Naive thymus-derived CD4-positive, alpha-beta T cell (primary cell): ENCODE measurements around the gene GLT1D1. TPM values are rescaled to one million over a fixed set of nuclear protein-coding genes. Genes with fewer than 3 reads are reported as not detected.

Source experiments
- ATAC-seq: fragments of 150-1000 bp; cut with Tn5 transposase; 2 replicates; pipeline ENCODE4 v1.10.0; 2021; ENCODE audit warnings: mild to moderate bottlenecking, moderate library complexity
- CTCF ChIA-PET: fragments of 350-600 bp; sonication (Branson Sonifier 250); formaldehyde crosslinking; loops from one replicate; lab custom pipeline; 2021; ENCODE audit warnings: antibody characterized with exemption; lab: Charles Lee
- POLR2A ChIA-PET: fragments of 350-600 bp; sonication (Branson Sonifier 250); formaldehyde crosslinking; loops from one replicate; lab custom pipeline; 2021; ENCODE audit warnings: antibody characterized with exemption, inconsistent platforms; lab: Charles Lee
- DNase-seq, 9 donors: peaks; one replicate each; pipeline versions ENCODE4 v3.0.0 to v3.0.0-alpha.2; 2020 to 2022; ENCODE audit warnings: mixed read lengths in 1 of 9
- H3K27ac ChIP-seq: one replicate; pipeline ENCODE4 v1.7.0; 2013; ENCODE audit warnings: mild to moderate bottlenecking, low read depth, low read length, moderate library complexity
- H3K27me3 ChIP-seq, 2 donors: one replicate each; pipeline ENCODE4 v1.7.0; 2013; ENCODE audit warnings: low read length in 2 of 2, mild to moderate bottlenecking in 2 of 2, moderate library complexity in 2 of 2; ENCODE audit not compliant: control insufficient read depth in 2 of 2, insufficient read depth in 2 of 2
- H3K36me3 ChIP-seq, 3 experiments: 1 replicate in 2 of 3; 2 replicates in 1 of 3; pipeline ENCODE4 v1.7.0; 2013; ENCODE audit warnings: low read length in 3 of 3, mild to moderate bottlenecking in 3 of 3, moderate library complexity in 1 of 3; ENCODE audit not compliant: insufficient read depth in 3 of 3, control insufficient read depth in 2 of 3
- H3K4me1 ChIP-seq, 2 donors: one replicate each; pipeline ENCODE4 v1.7.0; 2013; ENCODE audit warnings: low read length in 2 of 2, mild to moderate bottlenecking in 2 of 2, moderate library complexity in 1 of 2; ENCODE audit not compliant: control insufficient read depth in 2 of 2, insufficient read depth in 2 of 2
- H3K4me3 ChIP-seq: 2 replicates; pipeline ENCODE4 v1.7.0; 2013; ENCODE audit warnings: mild to moderate bottlenecking, low read length
- H3K9me3 ChIP-seq, 3 experiments: 1 replicate in 2 of 3; 2 replicates in 1 of 3; pipeline ENCODE4 v1.7.0; 2013; ENCODE audit warnings: low read length in 3 of 3; ENCODE audit not compliant: control insufficient read depth in 2 of 3
- H3K27ac Mint-ChIP-seq, 9 donors: one replicate each; pipeline ENCODE4 v1.8.0; 2020 to 2022; ENCODE audit warnings: mixed read lengths in 9 of 9, mild to moderate bottlenecking in 8 of 9, moderate library complexity in 5 of 9, inconsistent platforms in 2 of 9
- H3K27me3 Mint-ChIP-seq, 5 donors: one replicate each; pipeline ENCODE4 v1.8.0; 2021 to 2022; ENCODE audit warnings: mixed read lengths in 5 of 5, mild to moderate bottlenecking in 1 of 5
- H3K36me3 Mint-ChIP-seq, 5 donors: one replicate each; pipeline ENCODE4 v1.8.0; 2020 to 2022; ENCODE audit warnings: mixed read lengths in 5 of 5, mild to moderate bottlenecking in 3 of 5, inconsistent platforms in 1 of 5
- H3K4me1 Mint-ChIP-seq, 7 donors: one replicate each; pipeline ENCODE4 v1.8.0; 2020 to 2022; ENCODE audit warnings: mixed read lengths in 7 of 7, mild to moderate bottlenecking in 3 of 7, inconsistent platforms in 1 of 7
- H3K4me3 Mint-ChIP-seq, 10 donors: one replicate each; pipeline ENCODE4 v1.8.0; 2020 to 2022; ENCODE audit warnings: mild to moderate bottlenecking in 10 of 10, mixed read lengths in 10 of 10, moderate library complexity in 6 of 10, inconsistent platforms in 2 of 10
- H3K9me3 Mint-ChIP-seq, 11 donors: one replicate each; pipeline ENCODE4 v1.8.0; 2020 to 2022; ENCODE audit warnings: mixed read lengths in 11 of 11, mild to moderate bottlenecking in 4 of 11, inconsistent platforms in 1 of 11, moderate library complexity in 1 of 11
- intact Hi-C, 2 donors: fragments of 100-400 bp; cut with micrococcal nuclease; formaldehyde crosslinking; loops; one replicate each; pipeline ENCODE4 v1.15.1; 2023
- polyA plus RNA-seq, 2 donors: library from polyadenylated mRNA; unstranded; fragments of 300-500 nt; fragmentation: Illumina TruSeq; gene quantifications; one replicate each; pipeline ENCODE4 v1.2.3, GENCODE V29; 2021
- total RNA-seq, 6 experiments: library from RNA in 5 of 6; stranded (reverse) in 5 of 6; gene quantifications; 1 replicate in 5 of 6; 2 replicates in 1 of 6; pipeline ENCODE4 v1.2.3 and lab custom pipeline; 2021 to 2026

Gene GLT1D1
- total and polyA plus RNA-seq, 7 experiments from 2014 or later: 0.11 to 16.9 (median 1.1) TPM; not detected in 3

DNA sequence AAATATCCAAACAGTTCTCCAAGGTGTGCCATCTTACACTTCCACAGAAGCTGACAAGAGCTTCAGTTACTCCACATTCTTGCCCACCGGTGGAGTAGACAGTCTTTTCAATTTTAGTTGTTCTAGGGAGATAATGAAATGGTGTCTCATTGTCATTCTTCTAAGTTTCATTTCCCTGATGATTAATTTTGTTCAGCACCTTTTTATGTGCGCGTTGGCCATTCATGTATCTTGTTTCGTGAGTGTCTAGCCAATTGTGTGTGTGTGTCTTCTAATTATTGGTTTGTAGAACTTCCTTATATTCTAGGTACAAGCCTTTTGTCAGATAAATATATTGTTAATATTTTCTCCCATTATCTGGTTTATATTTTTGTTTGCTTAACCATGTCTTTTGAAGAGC, 63.1 kb downstream of the GLT1D1 start:
- ChIA-PET CTCF (no interaction called here), POLR2A (no interaction called here)
- Mint-ChIP-seq H3K4me3 (no peak overlapping the region), H3K27ac (no peak overlapping the region), H3K27me3 (peaks cover 0 to 15% (median 0%) of the 10 kb centered on the region in 5 donors), H3K9me3 (peaks cover 0 to 3% (median 0%) of the 10 kb centered on the region in 11 donors), H3K4me1 (peaks cover 0 to 37% (median 9%) of the 10 kb centered on the region in 7 donors), H3K36me3 (peaks cover 0 to 6% (median 0%) of the 10 kb centered on the region in 5 donors)
- H3K4me1 ChIP-seq: no peaks in the 10 kb centered on the region
- ATAC-seq (no peak), DNase-seq (no peak)
- no peaks in the 10 kb centered on the region for H3K9me3 ChIP-seq
- H3K27ac ChIP-seq: no peak overlapping the region
- H3K27me3 ChIP-seq: no peaks in the 10 kb centered on the region
- no peaks in the 10 kb centered on the region for H3K36me3 ChIP-seq
- intact Hi-C loops: no loop called here
- H3K4me3 ChIP-seq: no peak overlapping the region

DNA sequence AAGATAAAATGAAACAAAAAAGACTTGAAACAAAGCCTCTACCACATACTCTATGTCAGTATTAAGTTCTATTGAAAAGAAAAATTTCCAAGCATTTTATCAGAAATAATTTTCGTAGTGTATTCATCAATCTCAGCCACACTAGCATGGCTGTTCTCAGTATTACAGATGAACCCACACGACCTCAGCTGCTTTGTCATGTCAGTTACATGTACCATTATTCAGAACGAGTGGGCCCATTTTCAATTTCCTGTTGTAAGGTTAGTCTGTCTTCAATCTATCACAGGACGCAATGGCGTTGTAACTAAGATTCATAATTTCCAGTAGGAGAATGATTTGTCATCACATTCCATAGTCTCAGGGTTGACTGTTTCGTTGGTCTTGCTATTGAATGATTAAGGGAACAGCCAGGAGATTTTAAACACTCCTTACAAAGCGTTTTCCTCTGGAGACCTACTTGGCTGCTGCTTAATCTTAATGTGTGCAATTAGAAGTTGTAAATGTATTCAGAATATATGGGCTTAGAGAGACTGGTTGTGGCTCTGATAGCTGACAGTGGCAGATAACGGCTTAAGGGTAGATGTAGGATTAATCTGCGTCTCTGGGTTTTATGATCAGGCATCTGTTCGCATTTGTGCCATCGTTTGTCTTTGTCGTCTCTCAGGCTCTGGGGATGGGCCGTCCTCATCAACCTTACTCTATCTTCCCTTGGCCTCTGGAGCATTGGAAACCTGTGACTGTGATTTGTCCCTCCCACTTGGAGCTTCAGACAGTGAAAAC, 65.4 kb downstream of the GLT1D1 start:
- DNase-seq: no peak
- ChIA-PET CTCF (no interaction called here), POLR2A (no interaction called here)
- intact Hi-C loops: no loop called here
- H3K27ac ChIP-seq: no peak overlapping the region
- Mint-ChIP-seq H3K27me3 (peaks cover 0 to 8% (median 3%) of the 10 kb centered on the region in 5 donors), H3K27ac (no peak overlapping the region), H3K4me3 (no peak overlapping the region), H3K4me1 (peaks cover 0 to 35% (median 9%) of the 10 kb centered on the region in 7 donors), H3K9me3 (peaks cover 0 to 5% (median 0%) of the 10 kb centered on the region in 11 donors), H3K36me3 (peaks cover 0 to 6% (median 0%) of the 10 kb centered on the region in 5 donors)
- H3K4me1 ChIP-seq: no peaks in the 10 kb centered on the region
- no peak for ATAC-seq
- no peaks in the 10 kb centered on the region for H3K9me3 ChIP-seq
- no peaks in the 10 kb centered on the region for H3K27me3 ChIP-seq
- no peak overlapping the region for H3K4me3 ChIP-seq
- H3K36me3 ChIP-seq: no peaks in the 10 kb centered on the region

DNA sequence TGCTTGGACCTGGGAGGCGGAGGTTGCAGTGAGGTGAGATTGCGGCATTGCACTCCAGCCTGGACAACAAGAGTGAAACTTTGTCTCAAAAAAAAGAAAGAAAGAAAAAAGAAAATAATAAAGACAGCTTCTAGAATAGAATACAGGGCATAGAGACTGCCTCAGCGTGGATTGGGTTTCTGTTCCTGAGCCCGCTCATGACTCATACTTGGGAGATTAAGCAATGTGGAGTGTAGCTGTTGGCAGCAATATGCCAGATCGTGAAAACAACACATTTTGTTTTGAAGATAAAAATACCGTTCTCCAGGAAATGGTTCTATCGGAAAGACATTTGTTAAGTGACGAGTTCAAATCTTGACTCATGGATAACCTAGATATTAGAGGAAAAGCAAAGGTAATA, 67.2 kb downstream of the GLT1D1 start:
- H3K36me3 Mint-ChIP-seq: peaks cover 0 to 4% (median 0%) of the 10 kb centered on the region in 5 donors
- H3K9me3 Mint-ChIP-seq: peaks cover 0 to 9% (median 0%) of the 10 kb centered on the region in 11 donors
- peak; percentile 76 for ATAC-seq
- no peak overlapping the region for H3K4me3 ChIP-seq
- no peaks in the 10 kb centered on the region for H3K27me3 ChIP-seq
- H3K27me3 Mint-ChIP-seq: peaks cover 0 to 8% (median 3%) of the 10 kb centered on the region in 5 donors
- no peak overlapping the region for H3K27ac ChIP-seq
- no peak overlapping the region for H3K27ac Mint-ChIP-seq
- ChIA-PET POLR2A (no interaction called here), CTCF (no interaction called here)
- peaks cover 0 to 23% (median 4%) of the 10 kb centered on the region in 7 donors for H3K4me1 Mint-ChIP-seq
- intact Hi-C loops: no loop called here
- no peaks in the 10 kb centered on the region for H3K9me3 ChIP-seq
- no peaks in the 10 kb centered on the region for H3K36me3 ChIP-seq
- no peaks in the 10 kb centered on the region for H3K4me1 ChIP-seq
- no peak for DNase-seq
- H3K4me3 Mint-ChIP-seq: no peak overlapping the region

DNA sequence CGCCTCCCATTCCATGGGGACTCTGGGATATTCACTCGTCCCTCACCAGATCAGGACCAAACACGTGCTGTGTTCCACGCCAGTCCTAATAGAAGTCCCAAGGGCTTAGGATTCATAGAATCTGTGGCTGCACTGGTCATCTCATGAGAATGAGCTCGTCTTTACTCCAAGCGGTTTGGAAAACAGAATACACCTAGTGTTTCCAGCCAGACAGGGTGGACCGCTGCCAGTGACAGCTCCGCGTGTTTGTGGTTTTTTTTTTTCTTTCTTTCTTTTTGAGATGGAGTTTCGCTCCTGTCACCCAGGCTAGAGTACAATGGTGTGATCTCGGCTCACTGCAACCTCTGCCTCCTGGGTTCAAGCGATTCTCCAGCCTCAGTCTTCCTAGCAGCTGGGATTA, 75.1 kb downstream of the GLT1D1 start:
- Histone ChIP-seq H3K9me3 (no peaks in the 10 kb centered on the region), H3K36me3 (no peaks in the 10 kb centered on the region)

DNA sequence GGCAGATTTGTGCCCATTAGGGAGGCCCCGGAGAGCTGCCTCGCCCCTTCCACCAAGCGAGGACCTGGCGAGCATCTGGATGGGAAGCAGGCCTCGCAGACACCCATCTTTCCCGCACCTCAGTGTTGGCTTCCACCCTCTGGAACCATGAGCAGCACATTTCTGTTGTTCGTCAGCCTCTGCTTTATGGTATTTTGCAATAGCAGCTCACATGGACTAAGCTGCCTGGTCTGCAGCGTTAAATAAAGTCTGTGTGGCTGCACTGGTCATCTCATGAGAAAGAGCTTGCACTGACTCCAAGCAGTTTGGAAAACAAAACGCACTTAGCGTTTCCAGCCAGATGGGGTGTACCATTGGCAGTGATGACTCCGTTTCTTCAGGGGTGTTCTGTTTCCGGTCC, 75.8 kb downstream of the GLT1D1 start:
- Mint-ChIP-seq H3K9me3 (peaks cover 0 to 7% (median 0%) of the 10 kb centered on the region in 11 donors), H3K4me1 (peaks cover 5 to 10% (median 6%) of the 10 kb centered on the region in 7 donors), H3K27me3 (peaks cover 0 to 19% (median 4%) of the 10 kb centered on the region in 5 donors), H3K27ac (no peak overlapping the region), H3K4me3 (no peak overlapping the region), H3K36me3 (no peaks in the 10 kb centered on the region)
- Histone ChIP-seq H3K9me3 (no peaks in the 10 kb centered on the region), H3K27ac (no peak overlapping the region), H3K36me3 (no peaks in the 10 kb centered on the region), H3K4me1 (no peaks in the 10 kb centered on the region), H3K4me3 (no peak overlapping the region), H3K27me3 (no peaks in the 10 kb centered on the region)
- no peak for ATAC-seq
- POLR2A ChIA-PET: no interaction called here
- no peak for DNase-seq
- intact Hi-C loops: no loop called here
- CTCF ChIA-PET: no interaction called here

More for the DNA sequence above, 75.1 kb downstream of the GLT1D1 start:
- H3K4me1 ChIP-seq: no peaks in the 10 kb centered on the region
- no peak for DNase-seq
- H3K4me3 Mint-ChIP-seq: no peak overlapping the region
- peaks cover 0 to 19% (median 4%) of the 10 kb centered on the region in 5 donors for H3K27me3 Mint-ChIP-seq
- ATAC-seq: no peak
- ChIA-PET CTCF (no interaction called here), POLR2A (no interaction called here)
- intact Hi-C loops: no loop called here
- H3K36me3 Mint-ChIP-seq: no peaks in the 10 kb centered on the region
- H3K27me3 ChIP-seq: no peaks in the 10 kb centered on the region
- peaks cover 5 to 10% (median 6%) of the 10 kb centered on the region in 7 donors for H3K4me1 Mint-ChIP-seq
- H3K27ac Mint-ChIP-seq: no peak overlapping the region
- H3K9me3 Mint-ChIP-seq: peaks cover 0 to 7% (median 0%) of the 10 kb centered on the region in 11 donors
- H3K27ac ChIP-seq: no peak overlapping the region
- no peak overlapping the region for H3K4me3 ChIP-seq

DNA sequence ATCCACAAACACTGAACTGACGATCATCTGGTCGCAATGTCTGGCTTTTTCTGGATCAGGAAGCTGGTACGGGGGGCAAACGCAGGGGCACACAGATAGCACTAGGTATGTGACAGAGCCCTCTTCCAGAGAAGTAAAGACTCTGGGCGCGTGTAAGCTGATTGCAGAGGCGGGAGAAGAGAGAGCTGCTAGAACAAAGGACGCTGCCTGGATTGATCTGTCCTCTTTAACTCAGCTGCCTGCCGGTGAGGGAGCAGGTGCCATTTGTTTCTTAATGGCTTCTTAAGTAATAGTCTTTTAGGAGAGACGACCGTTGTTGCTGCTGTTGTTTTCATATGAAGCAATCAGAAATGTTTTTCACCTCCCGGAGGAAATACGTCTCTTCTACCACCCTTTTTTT, 77.3 kb downstream of the GLT1D1 start:
- peaks cover 0 to 25% (median 0%) of the 10 kb centered on the region in 5 donors for H3K27me3 Mint-ChIP-seq
- ATAC-seq (no peak), DNase-seq (no peak)
- peak overlapping the region in 1 of 9 donors; percentile 30 for H3K27ac Mint-ChIP-seq
- Histone ChIP-seq H3K27me3 (no peaks in the 10 kb centered on the region), H3K27ac (no peak overlapping the region), H3K4me3 (no peak overlapping the region), H3K9me3 (no peaks in the 10 kb centered on the region), H3K4me1 (no peaks in the 10 kb centered on the region), H3K36me3 (no peaks in the 10 kb centered on the region)
- peaks cover 5 to 10% (median 6%) of the 10 kb centered on the region in 7 donors for H3K4me1 Mint-ChIP-seq
- ChIA-PET POLR2A (no interaction called here), CTCF (no interaction called here)
- intact Hi-C loops: no loop called here
- no peaks in the 10 kb centered on the region for H3K36me3 Mint-ChIP-seq
- peak overlapping the region in 2 of 10 donors; percentile 0 to 7 for H3K4me3 Mint-ChIP-seq
- H3K9me3 Mint-ChIP-seq: peaks cover 0 to 7% (median 0%) of the 10 kb centered on the region in 11 donors
